ENCODE results near the gene ELAVL1. TPM values are rescaled to one million over a fixed set of nuclear protein-coding genes. Genes with fewer than 3 reads are reported as not detected.

ELAVL1 gene
- polyA plus RNA-seq (2012; rRNA removed) = 41.7 and 49.6 TPM in 2 replicates
- polyA plus RNA-seq (2012; cell fraction: cytosol; rRNA removed) = 53.5 and 64.4 TPM in 2 replicates
- 36.8 and 42.3 TPM in 2 replicates for polyA plus RNA-seq (2012; cell fraction: nucleus; rRNA removed)

- WGBS (ENCODE audit: low lambda C conversion rate) = under 1% methylated on average over 22 of the region's 98 CpGs
Observed at GRCh38 chr19:8005534-8006256, at the start of gene ELAVL1. Gene ELAVL1, minus strand, starts transcription at chr19:8005641. Its CDS starts 13,826 bp downstream, at chr19:7991815.

More at GRCh38 chr19:8005534-8006256, at the start of gene ELAVL1:
- H3K27me3 ChIP-seq (ENCODE audit: insufficient read depth) = no peaks in the 10 kb centered on the region
- peak within 1 kb of the TSS; percentile 93 for H3K4me2 ChIP-seq
- peak within 1 kb of the TSS; percentile 99 for H2AFZ ChIP-seq (ENCODE audit: low read depth)
- peaks cover 39% of the 10 kb centered on the region for H4K20me1 ChIP-seq (ENCODE audit: insufficient read depth)
- peak within 1 kb of the TSS; percentile 71 to 90 for H3K4me3 ChIP-seq (ENCODE audit: low read depth in 2 of 2, low read length in 1 of 2)
- TF ChIP-seq TAF1 (IDR thresholded peaks at IDR 0.05; ENCODE audit: borderline replicate concordance, low read depth, low read length) (peak; percentile 66; the same call in 1 of the 2 replicates), PBX3 (IDR thresholded peaks at IDR 0.05) (peak; percentile 96), FOXM1 (IDR thresholded peaks at IDR 0.05; ENCODE audit: low read depth) (no peak), YY1 (IDR thresholded peaks at IDR 0.05; ENCODE audit: low read depth) (peak; percentile 84), MEF2A (IDR thresholded peaks at IDR 0.05; ENCODE audit: borderline replicate concordance, low read depth) (no peak), RAD21 (IDR thresholded peaks at IDR 0.05; ENCODE audit: low read length) (no peak), MXI1 (IDR thresholded peaks at IDR 0.05; ENCODE audit: low read depth, low read length) (peak; percentile 13; the same call in 1 of the 2 replicates), POLR2AphosphoS5 (IDR thresholded peaks at IDR 0.05; ENCODE audit: low read depth, low read length) (peak; percentile 73), NRF1 (IDR thresholded peaks at IDR 0.05; ENCODE audit: low read depth, low read length) (no peak), SIN3A (IDR thresholded peaks at IDR 0.05; ENCODE audit: borderline replicate concordance, low read depth, low read length) (peak; percentile 70; the same call in 1 of the 2 replicates), MAX (IDR thresholded peaks at IDR 0.05; ENCODE audit: low read depth) (peak; percentile 46; the same call in 1 of the 2 replicates), CHD2 (IDR thresholded peaks at IDR 0.05; ENCODE audit: low read length, partially characterized antibody) (no peak), REST (IDR thresholded peaks at IDR 0.05; ENCODE audit: low read depth, low read length) (no peak; the same call in 1 of the 2 replicates), TCF12 (IDR thresholded peaks at IDR 0.05) (no peak), GABPA (IDR thresholded peaks at IDR 0.05; ENCODE audit: low read depth) (peak; percentile 84)
- H3K27ac ChIP-seq (ENCODE audit: low read depth in 2 of 2, low read length in 1 of 2) = peak within 1 kb of the TSS; percentile 66 to 73
- H3K36me3 ChIP-seq (replicated peaks in 1 of 2; ENCODE audit: control insufficient read depth in 1 of 2, insufficient read depth in 2 of 2, low read length in 1 of 2) = no peaks in the 10 kb centered on the region
- no peaks in the 10 kb centered on the region for H3K9me3 ChIP-seq
- peak within 1 kb of the TSS; percentile 84 for H3K9ac ChIP-seq
- peaks cover 8% of the 10 kb centered on the region for H3F3A ChIP-seq (replicated peaks; ENCODE audit: insufficient read depth)
- peak; percentile 98 for DNase-seq
- ChIA-PET POLR2A (interaction anchor here (0.7 to 2.5 kb wide), 3 partner anchors 30 to 77 kb away, joined by 3 to 14 read pairs (median 3); partner anchors contain the start of gene TIMM44), CTCF (interaction anchor here (0.7 to 2.6 kb wide), 7 partner anchors 9 to 296 kb away, joined by 3 to 13 read pairs (median 3); no protein-coding TSS in a partner anchor)
- H3K9me2 ChIP-seq = no peaks in the 10 kb centered on the region
- peaks cover 5 to 23% of the 10 kb centered on the region in 2 experiments; a peak in 2 of 4 replicates for H3K4me1 ChIP-seq (ENCODE audit: control insufficient read depth in 1 of 2, insufficient read depth in 2 of 2, low read depth in 1 of 2, low read length in 1 of 2)
- peaks cover 55% of the 10 kb centered on the region for H3K79me2 ChIP-seq (ENCODE audit: insufficient read depth)

All from SK-N-SH (cell line).